Measurements from ENCODE around the gene COTL1. TPM values are rescaled to one million over a fixed set of nuclear protein-coding genes. Genes with fewer than 3 reads are reported as not detected.
A peak's percentile ranks its signal among the peaks of the same experiment; 100 is the strongest.

The COTL1 gene
- total and polyA plus RNA-seq, 2 of the 13 experiments (the other 11 are each of a cell fraction or from before 2014, with no cell fraction given) = 8.7 to 16.9 TPM

DNA sequence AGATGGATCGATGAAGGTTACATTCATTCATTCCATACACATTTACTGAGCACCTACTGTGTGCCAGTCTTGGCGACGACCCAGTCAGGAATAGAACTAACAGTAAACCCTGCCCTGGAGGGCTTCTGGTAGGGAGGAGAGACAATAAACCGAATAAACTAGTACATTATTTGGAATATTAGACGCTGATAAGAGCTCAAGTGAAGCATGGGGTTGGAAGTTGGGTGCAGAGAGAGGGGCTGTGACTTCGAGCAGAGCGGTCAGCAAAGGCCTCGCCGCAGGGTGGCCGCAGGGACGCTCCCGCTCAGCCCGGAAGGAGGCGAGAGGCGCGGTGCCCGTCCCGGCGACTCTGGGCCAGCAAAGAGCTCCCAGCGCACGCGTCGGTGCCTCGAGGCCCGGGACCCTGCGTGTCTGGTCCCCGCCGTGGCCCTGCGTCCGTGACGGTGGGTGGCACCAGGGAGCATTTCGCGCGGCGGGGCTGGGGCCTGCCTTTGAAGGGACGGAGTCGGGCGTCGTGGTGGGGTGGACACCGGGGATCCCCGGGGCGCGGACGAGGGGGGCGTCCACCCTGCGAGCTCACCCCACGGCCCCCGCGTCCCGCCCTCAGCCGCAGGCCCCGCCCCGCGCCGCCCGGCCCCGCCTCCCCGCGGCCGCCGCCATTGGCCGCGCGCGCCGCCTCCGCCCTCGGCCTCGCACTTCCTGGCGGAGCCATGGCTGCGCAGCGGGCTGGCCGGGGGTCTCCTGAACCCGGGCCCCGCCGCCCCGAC is 30.1 kb upstream of the COTL1 start, which contains the start of gene KLHL36 (continued):
- TF ChIP-seq, protein P1, sequence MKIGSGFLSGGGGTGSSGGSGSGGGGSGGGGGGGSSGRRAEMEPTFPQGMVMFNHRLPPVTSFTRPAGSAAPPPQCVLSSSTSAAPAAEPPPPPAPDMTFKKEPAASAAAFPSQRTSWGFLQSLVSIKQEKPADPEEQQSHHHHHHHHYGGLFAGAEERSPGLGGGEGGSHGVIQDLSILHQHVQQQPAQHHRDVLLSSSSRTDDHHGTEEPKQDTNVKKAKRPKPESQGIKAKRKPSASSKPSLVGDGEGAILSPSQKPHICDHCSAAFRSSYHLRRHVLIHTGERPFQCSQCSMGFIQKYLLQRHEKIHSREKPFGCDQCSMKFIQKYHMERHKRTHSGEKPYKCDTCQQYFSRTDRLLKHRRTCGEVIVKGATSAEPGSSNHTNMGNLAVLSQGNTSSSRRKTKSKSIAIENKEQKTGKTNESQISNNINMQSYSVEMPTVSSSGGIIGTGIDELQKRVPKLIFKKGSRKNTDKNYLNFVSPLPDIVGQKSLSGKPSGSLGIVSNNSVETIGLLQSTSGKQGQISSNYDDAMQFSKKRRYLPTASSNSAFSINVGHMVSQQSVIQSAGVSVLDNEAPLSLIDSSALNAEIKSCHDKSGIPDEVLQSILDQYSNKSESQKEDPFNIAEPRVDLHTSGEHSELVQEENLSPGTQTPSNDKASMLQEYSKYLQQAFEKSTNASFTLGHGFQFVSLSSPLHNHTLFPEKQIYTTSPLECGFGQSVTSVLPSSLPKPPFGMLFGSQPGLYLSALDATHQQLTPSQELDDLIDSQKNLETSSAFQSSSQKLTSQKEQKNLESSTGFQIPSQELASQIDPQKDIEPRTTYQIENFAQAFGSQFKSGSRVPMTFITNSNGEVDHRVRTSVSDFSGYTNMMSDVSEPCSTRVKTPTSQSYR (CRISPR knock-in tag; IDR thresholded peaks at IDR 0.05; ENCODE audit: borderline replicate concordance) = no peak
- TF ChIP-seq PAX8 (CRISPR knock-in tag; IDR thresholded peaks at IDR 0.05; ENCODE audit: borderline replicate concordance) (peak; percentile 57; the same call in 1 of the 2 replicates), PHF5A (CRISPR knock-in tag; IDR thresholded peaks at IDR 0.05; ENCODE audit: low read depth, unreplicated experiment) (no peak), SNAI1 (CRISPR knock-in tag; IDR thresholded peaks at IDR 0.05; ENCODE audit: borderline replicate concordance) (peak; percentile 48; the same call in 1 of the 2 replicates), ZNF557 (CRISPR knock-in tag; IDR thresholded peaks at IDR 0.05) (no peak), HNRNPL (IDR thresholded peaks at IDR 0.05; ENCODE audit: low read depth, low read length) (no peak), ARHGAP35 (CRISPR knock-in tag; IDR thresholded peaks at IDR 0.05; ENCODE audit: borderline replicate concordance) (0 out of 2 replicates have a peak, but pooled peaks have one; percentile 68)
- TF ChIP-seq, protein P2, sequence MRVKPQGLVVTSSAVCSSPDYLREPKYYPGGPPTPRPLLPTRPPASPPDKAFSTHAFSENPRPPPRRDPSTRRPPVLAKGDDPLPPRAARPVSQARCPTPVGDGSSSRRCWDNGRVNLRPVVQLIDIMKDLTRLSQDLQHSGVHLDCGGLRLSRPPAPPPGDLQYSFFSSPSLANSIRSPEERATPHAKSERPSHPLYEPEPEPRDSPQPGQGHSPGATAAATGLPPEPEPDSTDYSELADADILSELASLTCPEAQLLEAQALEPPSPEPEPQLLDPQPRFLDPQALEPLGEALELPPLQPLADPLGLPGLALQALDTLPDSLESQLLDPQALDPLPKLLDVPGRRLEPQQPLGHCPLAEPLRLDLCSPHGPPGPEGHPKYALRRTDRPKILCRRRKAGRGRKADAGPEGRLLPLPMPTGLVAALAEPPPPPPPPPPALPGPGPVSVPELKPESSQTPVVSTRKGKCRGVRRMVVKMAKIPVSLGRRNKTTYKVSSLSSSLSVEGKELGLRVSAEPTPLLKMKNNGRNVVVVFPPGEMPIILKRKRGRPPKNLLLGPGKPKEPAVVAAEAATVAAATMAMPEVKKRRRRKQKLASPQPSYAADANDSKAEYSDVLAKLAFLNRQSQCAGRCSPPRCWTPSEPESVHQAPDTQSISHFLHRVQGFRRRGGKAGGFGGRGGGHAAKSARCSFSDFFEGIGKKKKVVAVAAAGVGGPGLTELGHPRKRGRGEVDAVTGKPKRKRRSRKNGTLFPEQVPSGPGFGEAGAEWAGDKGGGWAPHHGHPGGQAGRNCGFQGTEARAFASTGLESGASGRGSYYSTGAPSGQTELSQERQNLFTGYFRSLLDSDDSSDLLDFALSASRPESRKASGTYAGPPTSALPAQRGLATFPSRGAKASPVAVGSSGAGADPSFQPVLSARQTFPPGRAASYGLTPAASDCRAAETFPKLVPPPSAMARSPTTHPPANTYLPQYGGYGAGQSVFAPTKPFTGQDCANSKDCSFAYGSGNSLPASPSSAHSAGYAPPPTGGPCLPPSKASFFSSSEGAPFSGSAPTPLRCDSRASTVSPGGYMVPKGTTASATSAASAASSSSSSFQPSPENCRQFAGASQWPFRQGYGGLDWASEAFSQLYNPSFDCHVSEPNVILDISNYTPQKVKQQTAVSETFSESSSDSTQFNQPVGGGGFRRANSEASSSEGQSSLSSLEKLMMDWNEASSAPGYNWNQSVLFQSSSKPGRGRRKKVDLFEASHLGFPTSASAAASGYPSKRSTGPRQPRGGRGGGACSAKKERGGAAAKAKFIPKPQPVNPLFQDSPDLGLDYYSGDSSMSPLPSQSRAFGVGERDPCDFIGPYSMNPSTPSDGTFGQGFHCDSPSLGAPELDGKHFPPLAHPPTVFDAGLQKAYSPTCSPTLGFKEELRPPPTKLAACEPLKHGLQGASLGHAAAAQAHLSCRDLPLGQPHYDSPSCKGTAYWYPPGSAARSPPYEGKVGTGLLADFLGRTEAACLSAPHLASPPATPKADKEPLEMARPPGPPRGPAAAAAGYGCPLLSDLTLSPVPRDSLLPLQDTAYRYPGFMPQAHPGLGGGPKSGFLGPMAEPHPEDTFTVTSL (CRISPR knock-in tag; IDR thresholded peaks at IDR 0.05; ENCODE audit: borderline replicate concordance) = no peak
- TF ChIP-seq, protein P3, sequence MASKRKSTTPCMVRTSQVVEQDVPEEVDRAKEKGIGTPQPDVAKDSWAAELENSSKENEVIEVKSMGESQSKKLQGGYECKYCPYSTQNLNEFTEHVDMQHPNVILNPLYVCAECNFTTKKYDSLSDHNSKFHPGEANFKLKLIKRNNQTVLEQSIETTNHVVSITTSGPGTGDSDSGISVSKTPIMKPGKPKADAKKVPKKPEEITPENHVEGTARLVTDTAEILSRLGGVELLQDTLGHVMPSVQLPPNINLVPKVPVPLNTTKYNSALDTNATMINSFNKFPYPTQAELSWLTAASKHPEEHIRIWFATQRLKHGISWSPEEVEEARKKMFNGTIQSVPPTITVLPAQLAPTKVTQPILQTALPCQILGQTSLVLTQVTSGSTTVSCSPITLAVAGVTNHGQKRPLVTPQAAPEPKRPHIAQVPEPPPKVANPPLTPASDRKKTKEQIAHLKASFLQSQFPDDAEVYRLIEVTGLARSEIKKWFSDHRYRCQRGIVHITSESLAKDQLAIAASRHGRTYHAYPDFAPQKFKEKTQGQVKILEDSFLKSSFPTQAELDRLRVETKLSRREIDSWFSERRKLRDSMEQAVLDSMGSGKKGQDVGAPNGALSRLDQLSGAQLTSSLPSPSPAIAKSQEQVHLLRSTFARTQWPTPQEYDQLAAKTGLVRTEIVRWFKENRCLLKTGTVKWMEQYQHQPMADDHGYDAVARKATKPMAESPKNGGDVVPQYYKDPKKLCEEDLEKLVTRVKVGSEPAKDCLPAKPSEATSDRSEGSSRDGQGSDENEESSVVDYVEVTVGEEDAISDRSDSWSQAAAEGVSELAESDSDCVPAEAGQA (IDR thresholded peaks at IDR 0.05; ENCODE audit: low read depth) = no peak
- TF ChIP-seq, protein P3 (CRISPR knock-in tag; IDR thresholded peaks at IDR 0.05; ENCODE audit: borderline replicate concordance) = no peak
